Measurements from ENCODE around the gene YTHDF2. TPM values are rescaled to one million over a fixed set of nuclear protein-coding genes. Genes with fewer than 3 reads are reported as not detected.
"Not testable (repeated sequence)": the region's sequence is repeated elsewhere in the genome, so short reads cannot be mapped to it uniquely, and the experiment has no call there.

Gene YTHDF2
- 44.0 and 52.5 TPM in 2 replicates for total RNA-seq (2014; rRNA removed; shearing (Covaris generic); ENCODE audit: low replicate concordance)

GRCh38 chr1:28736450-28737306, at the start of gene YTHDF2:
YTHDF2 (plus strand) TSS chr1:28736940; CDS start chr1:28737121, 181 bp downstream.
- peaks cover 49% of the 10 kb centered on the region for H3K79me2 ChIP-seq (ENCODE audit: low read length)
- H3K9me3 ChIP-seq (ENCODE audit: low read length) = no peaks in the 10 kb centered on the region
- peak within 1 kb of the TSS; percentile 77 for H3K27ac ChIP-seq (ENCODE audit: low read length)
- peak within 1 kb of the TSS; percentile 79 for H2AFZ ChIP-seq (ENCODE audit: low read length)
- H3K4me3 ChIP-seq (ENCODE audit: low read length) = peak within 1 kb of the TSS; percentile 82
- DNase-seq = peak; percentile 99
- H3K27me3 ChIP-seq (ENCODE audit: low read length) = no peaks in the 10 kb centered on the region
- H3K36me3 ChIP-seq (ENCODE audit: insufficient read depth, low read length) = peaks cover 27% of the 10 kb centered on the region
- peaks cover 28% of the 10 kb centered on the region for H3K4me1 ChIP-seq (ENCODE audit: low read length)
- no peaks in the 10 kb centered on the region for H3K9me2 ChIP-seq (replicated peaks; ENCODE audit: insufficient read depth, low read length)
- H4K20me1 ChIP-seq (ENCODE audit: insufficient read depth, low read depth, low read length) = peaks cover 31% of the 10 kb centered on the region
- H3K4me2 ChIP-seq (ENCODE audit: low read depth, low read length, poor library complexity, severe bottlenecking) = peak within 1 kb of the TSS; percentile 81
- H3K9ac ChIP-seq (ENCODE audit: low read length) = peak within 1 kb of the TSS; percentile 95

- not testable (repeated sequence) for H2AFZ ChIP-seq (ENCODE audit: low read length); H3K9me3 ChIP-seq (ENCODE audit: low read length); H3K9ac ChIP-seq (ENCODE audit: low read length); H3K79me2 ChIP-seq (ENCODE audit: low read length); H3K36me3 ChIP-seq (ENCODE audit: insufficient read depth, low read length); H3K27ac ChIP-seq (ENCODE audit: low read length); H3K4me2 ChIP-seq (ENCODE audit: low read depth, low read length, poor library complexity, severe bottlenecking); H3K4me1 ChIP-seq (ENCODE audit: low read length); H3K27me3 ChIP-seq (ENCODE audit: low read length); H4K20me1 ChIP-seq (ENCODE audit: insufficient read depth, low read depth, low read length); H3K4me3 ChIP-seq (ENCODE audit: low read length); H3K9me2 ChIP-seq (replicated peaks; ENCODE audit: insufficient read depth, low read length); DNase-seq
Observed at GRCh38 chr1:28691627-28692026, 45.1 kb upstream of the YTHDF2 start.

- H3K4me2 ChIP-seq (ENCODE audit: low read depth, low read length, poor library complexity, severe bottlenecking) = no peak overlapping the region
- H3K9me3 ChIP-seq (ENCODE audit: low read length) = no peaks in the 10 kb centered on the region
- H3K9ac ChIP-seq (ENCODE audit: low read length) = no peak overlapping the region
- no peak overlapping the region for H3K4me3 ChIP-seq (ENCODE audit: low read length)
- no peaks in the 10 kb centered on the region for H3K4me1 ChIP-seq (ENCODE audit: low read length)
- H3K79me2 ChIP-seq (ENCODE audit: low read length) = no peaks in the 10 kb centered on the region
- H4K20me1 ChIP-seq (ENCODE audit: insufficient read depth, low read depth, low read length) = no peaks in the 10 kb centered on the region
- no peaks in the 10 kb centered on the region for H3K27me3 ChIP-seq (ENCODE audit: low read length)
- no peaks in the 10 kb centered on the region for H3K36me3 ChIP-seq (ENCODE audit: insufficient read depth, low read length)
- no peak overlapping the region for H2AFZ ChIP-seq (ENCODE audit: low read length)
- H3K9me2 ChIP-seq (replicated peaks; ENCODE audit: insufficient read depth, low read length) = no peaks in the 10 kb centered on the region
- no peak overlapping the region for H3K27ac ChIP-seq (ENCODE audit: low read length)
- no peak for DNase-seq
Observed at GRCh38 chr1:28703629-28704028, 33.1 kb upstream of the YTHDF2 start.

GRCh38 chr1:28716336-28716735, 20.4 kb upstream of the YTHDF2 start:
- Histone ChIP-seq H3K4me2 (ENCODE audit: low read depth, low read length, poor library complexity, severe bottlenecking) (no peak overlapping the region), H3K27ac (ENCODE audit: low read length) (no peak overlapping the region), H3K9me3 (ENCODE audit: low read length) (no peaks in the 10 kb centered on the region), H3K79me2 (ENCODE audit: low read length) (no peaks in the 10 kb centered on the region), H3K9me2 (replicated peaks; ENCODE audit: insufficient read depth, low read length) (no peaks in the 10 kb centered on the region), H4K20me1 (ENCODE audit: insufficient read depth, low read depth, low read length) (no peaks in the 10 kb centered on the region), H3K4me3 (ENCODE audit: low read length) (no peak overlapping the region), H3K36me3 (ENCODE audit: insufficient read depth, low read length) (peaks cover 10% of the 10 kb centered on the region; the same call in 1 of the 2 replicates), H3K4me1 (ENCODE audit: low read length) (no peaks in the 10 kb centered on the region), H3K27me3 (ENCODE audit: low read length) (no peaks in the 10 kb centered on the region), H2AFZ (ENCODE audit: low read length) (no peak overlapping the region), H3K9ac (ENCODE audit: low read length) (no peak overlapping the region)
- DNase-seq = no peak

- Histone ChIP-seq H3K4me2 (ENCODE audit: low read depth, low read length, poor library complexity, severe bottlenecking) (no peak overlapping the region), H4K20me1 (ENCODE audit: insufficient read depth, low read depth, low read length) (no peaks in the 10 kb centered on the region), H3K4me3 (ENCODE audit: low read length) (no peak overlapping the region), H3K27me3 (ENCODE audit: low read length) (no peaks in the 10 kb centered on the region), H3K9me3 (ENCODE audit: low read length) (no peaks in the 10 kb centered on the region), H3K27ac (ENCODE audit: low read length) (no peak overlapping the region), H3K9ac (ENCODE audit: low read length) (no peak overlapping the region), H3K36me3 (ENCODE audit: insufficient read depth, low read length) (peaks cover 10% of the 10 kb centered on the region; the same call in 1 of the 2 replicates), H3K4me1 (ENCODE audit: low read length) (no peaks in the 10 kb centered on the region), H3K9me2 (replicated peaks; ENCODE audit: insufficient read depth, low read length) (no peaks in the 10 kb centered on the region), H2AFZ (ENCODE audit: low read length) (no peak overlapping the region), H3K79me2 (ENCODE audit: low read length) (no peaks in the 10 kb centered on the region)
- DNase-seq = no peak
Observed at GRCh38 chr1:28718166-28718565, 18.6 kb upstream of the YTHDF2 start.

- Histone ChIP-seq H4K20me1 (ENCODE audit: insufficient read depth, low read depth, low read length) (no peaks in the 10 kb centered on the region), H3K4me2 (ENCODE audit: low read depth, low read length, poor library complexity, severe bottlenecking) (no peak overlapping the region), H3K36me3 (ENCODE audit: insufficient read depth, low read length) (peaks cover 5% of the 10 kb centered on the region; the same call in 1 of the 2 replicates), H2AFZ (ENCODE audit: low read length) (no peak overlapping the region), H3K79me2 (ENCODE audit: low read length) (no peaks in the 10 kb centered on the region), H3K9me2 (replicated peaks; ENCODE audit: insufficient read depth, low read length) (no peaks in the 10 kb centered on the region), H3K4me3 (ENCODE audit: low read length) (no peak overlapping the region), H3K9me3 (ENCODE audit: low read length) (no peaks in the 10 kb centered on the region), H3K27ac (ENCODE audit: low read length) (no peak overlapping the region), H3K9ac (ENCODE audit: low read length) (no peak overlapping the region), H3K4me1 (ENCODE audit: low read length) (no peaks in the 10 kb centered on the region), H3K27me3 (ENCODE audit: low read length) (no peaks in the 10 kb centered on the region)
- DNase-seq = peak; percentile 36
Observed at GRCh38 chr1:28718586-28719331, 18.0 kb upstream of the YTHDF2 start.

- no peaks in the 10 kb centered on the region for H3K4me1 ChIP-seq (ENCODE audit: low read length)
- no peaks in the 10 kb centered on the region for H3K27me3 ChIP-seq (ENCODE audit: low read length)
- H3K36me3 ChIP-seq (ENCODE audit: insufficient read depth, low read length) = peaks cover 2% of the 10 kb centered on the region; the same call in 1 of the 2 replicates
- no peaks in the 10 kb centered on the region for H3K9me3 ChIP-seq (ENCODE audit: low read length)
- H3K9me2 ChIP-seq (replicated peaks; ENCODE audit: insufficient read depth, low read length) = no peaks in the 10 kb centered on the region
- no peaks in the 10 kb centered on the region for H3K79me2 ChIP-seq (ENCODE audit: low read length)
- no peaks in the 10 kb centered on the region for H4K20me1 ChIP-seq (ENCODE audit: insufficient read depth, low read depth, low read length)
- DNase-seq = no peak
- H3K4me3 ChIP-seq (ENCODE audit: low read length) = no peak overlapping the region
- no peak overlapping the region for H3K27ac ChIP-seq (ENCODE audit: low read length)
- H3K4me2 ChIP-seq (ENCODE audit: low read depth, low read length, poor library complexity, severe bottlenecking) = no peak overlapping the region
- H3K9ac ChIP-seq (ENCODE audit: low read length) = no peak overlapping the region
- no peak overlapping the region for H2AFZ ChIP-seq (ENCODE audit: low read length)
Observed at GRCh38 chr1:28719332-28719619, 17.5 kb upstream of the YTHDF2 start.

- Histone ChIP-seq H3K27ac (ENCODE audit: low read length) (no peak overlapping the region), H3K4me1 (ENCODE audit: low read length) (no peaks in the 10 kb centered on the region), H3K9me2 (replicated peaks; ENCODE audit: insufficient read depth, low read length) (no peaks in the 10 kb centered on the region), H2AFZ (ENCODE audit: low read length) (no peak overlapping the region), H3K4me2 (ENCODE audit: low read depth, low read length, poor library complexity, severe bottlenecking) (no peak overlapping the region), H3K9ac (ENCODE audit: low read length) (no peak overlapping the region), H3K9me3 (ENCODE audit: low read length) (no peaks in the 10 kb centered on the region), H4K20me1 (ENCODE audit: insufficient read depth, low read depth, low read length) (no peaks in the 10 kb centered on the region), H3K36me3 (ENCODE audit: insufficient read depth, low read length) (no peaks in the 10 kb centered on the region), H3K4me3 (ENCODE audit: low read length) (no peak overlapping the region), H3K79me2 (ENCODE audit: low read length) (no peaks in the 10 kb centered on the region), H3K27me3 (ENCODE audit: low read length) (no peaks in the 10 kb centered on the region)
- no peak for DNase-seq
Observed at GRCh38 chr1:28720376-28720775, 16.4 kb upstream of the YTHDF2 start.

All from Karpas-422 (cell line).